Activated T-cell treated with anti-CD3 and anti-CD28 coated beads for 1 hour (primary cell): ENCODE results near the gene CFAP61.

Experiments
- DNase-seq: peaks from one replicate; pipeline ENCODE4 v3.0.0-alpha.2; 2020; ENCODE audit warnings: low read depth

CFAP61 gene

DNA sequence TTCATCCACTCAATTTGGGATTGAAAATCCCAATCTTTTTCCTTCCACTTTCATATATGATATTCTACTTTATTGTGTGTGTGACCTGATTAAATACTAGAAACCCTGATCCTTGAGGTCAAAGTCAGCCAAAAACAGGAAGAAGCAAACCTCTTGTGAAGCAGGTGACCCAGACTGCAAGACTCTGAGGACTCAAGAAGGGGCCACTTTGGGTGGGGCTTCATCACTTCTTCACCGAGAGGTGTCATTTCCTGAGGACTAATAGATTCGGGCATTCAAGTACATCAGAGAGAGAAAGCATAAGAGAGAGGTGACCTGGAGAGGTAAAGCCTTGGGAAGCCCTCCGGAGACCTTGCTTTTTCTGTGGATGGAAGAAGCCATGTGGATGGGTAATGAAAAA lies 129.0 kb downstream of the CFAP61 start:
- no peak for DNase-seq

DNA sequence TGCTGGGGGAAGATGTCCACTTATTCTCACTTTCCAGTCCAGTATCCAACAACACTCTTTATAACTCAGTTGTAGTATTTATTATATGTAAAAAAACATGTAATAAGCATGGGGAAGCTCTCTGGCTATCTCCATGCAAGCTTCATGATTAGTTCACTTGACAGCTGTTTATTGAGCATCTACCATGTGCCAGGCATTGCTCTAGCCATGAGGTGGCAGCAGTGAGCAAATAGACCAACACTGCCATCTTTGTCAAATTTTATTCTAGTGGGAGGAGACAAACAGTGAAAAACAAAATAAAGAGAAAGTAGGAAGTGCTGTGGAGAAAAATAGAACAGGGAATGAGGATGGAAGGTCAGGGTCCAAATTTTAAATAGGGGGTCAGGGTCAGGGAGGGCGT lies 131.8 kb downstream of the CFAP61 start:
- DNase-seq, result no peak

DNA sequence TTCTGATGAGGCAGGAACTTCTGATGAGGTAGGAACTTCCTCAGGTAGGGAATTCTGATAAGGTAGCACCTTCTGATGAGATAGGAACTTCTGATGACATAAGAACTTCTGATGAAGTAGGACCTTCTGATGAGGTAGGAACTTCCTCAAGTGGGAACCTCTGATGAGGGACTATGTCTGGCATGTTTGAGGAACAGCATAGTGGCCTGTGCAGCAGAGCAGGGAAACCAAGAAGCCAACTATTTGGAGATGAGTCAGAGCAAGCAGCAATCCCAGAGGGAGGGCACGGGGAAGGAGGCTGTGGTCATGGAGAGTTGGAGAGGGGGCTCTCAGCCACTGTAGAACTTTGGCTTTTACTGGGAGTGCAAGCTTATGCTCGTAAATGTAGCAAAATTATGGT lies 132.4 kb downstream of the CFAP61 start:
- DNase-seq, result no peak

DNA sequence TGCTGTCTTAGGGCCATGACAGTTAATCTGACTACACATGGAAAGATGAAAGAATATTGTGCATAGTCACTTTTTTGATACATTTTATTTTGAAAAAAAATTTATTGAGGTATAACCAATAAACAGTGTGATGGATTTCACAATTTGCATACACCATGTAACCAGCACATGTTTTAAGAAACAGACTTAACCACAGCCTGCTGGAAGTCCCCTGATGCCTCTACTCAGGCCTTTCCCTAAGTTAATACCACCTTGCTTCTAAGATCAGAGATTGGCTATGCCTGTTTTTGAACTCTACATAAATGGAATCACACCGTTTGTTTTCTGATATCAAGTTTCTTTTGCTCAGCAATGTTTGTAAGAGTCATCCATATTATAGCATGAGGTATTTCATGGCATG lies 136.3 kb downstream of the CFAP61 start:
- DNase-seq, result no peak

DNA sequence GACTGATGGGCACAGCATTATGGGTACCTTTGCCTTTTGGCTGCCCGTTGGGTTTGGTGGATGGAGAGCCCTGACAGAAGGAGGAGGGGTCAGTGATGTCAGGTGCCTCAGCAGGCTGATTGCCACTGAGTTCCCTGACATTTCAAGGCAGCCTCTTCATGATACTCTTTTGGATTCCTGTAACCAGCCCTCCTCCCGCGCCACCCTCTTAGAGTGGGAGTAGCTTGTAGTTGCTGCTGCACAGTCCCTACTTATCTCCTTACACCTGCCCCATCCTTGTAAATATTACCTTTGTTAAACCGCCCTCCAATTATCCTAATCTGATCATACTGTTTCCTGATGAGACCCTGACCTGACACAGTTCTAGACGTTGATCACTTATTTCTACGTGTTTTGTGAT lies 140.0 kb downstream of the CFAP61 start:
- DNase-seq, result no peak

DNA sequence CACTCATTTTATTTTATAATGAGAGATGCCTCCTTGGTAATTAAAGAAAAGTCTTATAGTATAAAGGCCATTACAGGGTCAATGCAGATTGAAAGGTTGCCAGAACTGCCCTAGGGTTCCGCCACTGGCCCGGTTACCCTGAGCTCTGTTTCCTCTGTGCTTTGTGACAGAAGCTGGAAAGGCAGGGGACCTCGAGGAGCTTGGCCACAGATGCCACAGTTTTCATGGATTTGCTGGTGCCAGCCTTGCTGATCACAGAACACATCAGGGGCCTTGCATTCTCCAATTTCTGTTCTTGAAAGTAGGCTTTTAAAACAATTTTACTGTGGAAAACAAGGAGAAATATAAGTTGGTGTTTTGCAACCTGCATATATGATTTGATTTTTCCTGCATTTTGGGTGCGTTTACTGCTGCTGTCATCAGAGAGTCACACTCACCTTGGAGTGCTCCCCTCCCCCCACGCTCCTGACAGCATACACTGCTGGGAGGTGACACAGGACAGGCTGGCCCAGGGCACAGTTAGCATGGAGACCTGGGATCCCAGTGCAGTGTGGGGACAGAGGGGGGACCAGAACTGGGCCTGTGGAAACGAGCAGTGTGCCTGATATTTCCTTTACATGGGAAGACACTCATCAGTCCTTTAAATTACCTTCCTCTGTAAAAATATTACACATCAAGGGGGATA lies 142.8 kb downstream of the CFAP61 start:
- no peak for DNase-seq

DNA sequence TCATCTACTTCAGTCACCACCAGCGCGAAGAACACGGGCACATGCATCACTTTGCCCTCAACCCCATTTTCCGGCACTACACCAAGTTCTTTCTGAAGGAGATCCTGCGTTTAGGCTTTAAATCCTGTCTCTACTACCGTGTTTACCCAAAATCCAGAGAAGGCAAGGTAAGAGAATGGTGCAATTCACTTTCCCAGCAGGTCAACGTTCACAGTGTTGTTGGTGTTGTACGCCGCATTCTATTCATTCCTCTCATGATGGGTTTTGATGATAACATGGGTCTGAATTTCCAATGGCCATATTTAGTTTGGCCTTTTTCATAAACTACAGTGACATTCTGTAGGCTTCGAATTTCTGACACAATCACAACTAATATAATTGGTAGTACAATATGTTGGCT lies 144.3 kb downstream of the CFAP61 start:
- no peak for DNase-seq

DNA sequence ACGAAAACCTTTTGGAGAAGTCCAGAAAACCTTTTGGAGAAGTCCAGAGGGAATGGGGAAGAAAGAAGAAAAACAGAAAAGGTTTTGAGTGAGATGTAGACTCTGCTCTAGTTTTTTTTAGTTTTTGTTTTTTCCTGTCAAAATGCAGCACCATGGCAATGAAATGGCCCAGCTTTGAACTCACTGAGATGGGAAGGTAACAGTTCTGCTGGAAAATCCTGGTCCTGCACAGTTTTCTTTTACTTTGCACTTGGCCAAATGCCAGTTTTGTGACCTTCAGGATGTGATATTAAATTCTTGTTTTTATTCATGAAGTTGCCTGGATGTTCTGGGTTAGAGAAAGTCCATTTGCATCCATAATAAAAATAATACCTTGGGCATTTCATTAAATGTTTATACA lies 145.7 kb downstream of the CFAP61 start:
- DNase-seq, result no peak

DNA sequence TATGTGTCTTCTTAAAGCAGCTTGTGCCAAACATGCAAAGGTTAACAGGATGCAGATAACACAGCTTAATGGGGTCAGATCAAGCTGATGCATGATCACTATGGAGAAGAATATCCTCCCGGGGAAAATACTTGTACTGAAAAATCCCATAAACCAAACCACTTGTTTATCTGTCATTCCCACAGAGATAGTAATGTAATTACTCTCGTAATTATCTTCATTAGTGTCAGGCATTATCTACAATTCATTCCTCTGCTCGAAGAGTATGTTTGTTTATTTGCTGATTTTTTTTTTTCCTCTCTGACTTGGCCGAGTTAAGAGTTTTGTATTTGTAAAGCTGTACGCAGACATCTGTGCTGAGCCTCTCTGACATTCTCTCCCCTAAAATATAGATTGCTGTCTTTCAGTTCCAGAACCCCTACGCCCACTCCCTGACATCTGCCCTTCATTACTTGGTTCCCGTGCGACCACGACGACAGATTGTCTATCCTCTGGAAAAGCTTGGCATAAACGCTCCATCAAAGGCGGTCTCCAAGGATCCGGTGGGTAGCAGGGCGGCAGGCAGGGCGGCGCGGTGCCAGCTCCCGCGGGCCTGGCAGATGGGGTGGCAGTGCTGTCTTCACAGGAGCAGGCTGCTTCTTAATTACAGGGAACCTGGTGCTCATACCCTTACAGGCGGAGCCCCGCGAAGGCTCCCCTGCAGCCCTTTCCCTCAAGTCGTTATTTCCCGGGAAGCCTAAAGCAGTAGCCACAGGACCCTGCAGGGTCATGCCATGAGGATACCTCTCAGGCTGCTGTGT lies 147.2 kb downstream of the CFAP61 start:
- no peak for DNase-seq

DNA sequence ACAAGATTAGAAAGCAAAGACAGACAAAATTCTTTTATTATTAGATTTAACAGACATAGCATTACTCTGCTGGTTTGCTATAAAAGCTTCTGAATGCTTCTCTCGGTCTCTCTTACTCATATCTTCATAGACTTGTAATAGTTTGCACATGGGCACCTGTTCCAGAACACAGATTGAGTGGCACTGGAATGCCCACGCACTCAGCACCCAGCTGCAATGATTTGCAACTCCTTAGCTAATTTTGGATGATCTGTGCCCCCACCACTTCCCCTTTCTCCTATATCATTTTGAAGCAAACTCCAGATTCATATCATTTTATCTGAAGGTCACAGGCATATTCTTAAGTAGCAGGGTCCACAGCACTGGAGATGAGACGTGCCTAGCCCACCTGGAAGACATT lies 148.8 kb downstream of the CFAP61 start:
- no peak for DNase-seq

DNA sequence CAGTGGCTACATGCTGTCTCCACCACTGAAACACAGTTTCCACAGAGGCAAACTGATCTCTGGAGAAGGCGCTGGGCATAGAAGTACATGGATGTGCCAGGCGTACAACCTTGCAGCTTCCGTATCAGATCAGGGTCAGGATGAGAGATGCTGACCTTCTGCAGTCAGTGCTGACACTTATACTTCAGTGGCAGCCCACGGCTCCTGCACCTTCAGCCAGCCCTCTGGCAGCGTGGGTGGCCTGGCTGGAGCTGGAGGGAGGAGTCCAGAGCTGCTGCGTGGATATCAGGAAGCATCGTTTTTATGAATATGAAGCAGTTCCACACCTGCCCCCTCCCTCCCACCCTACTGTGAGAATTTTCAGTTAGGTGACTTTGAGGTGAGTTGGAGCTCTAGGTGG lies 149.3 kb downstream of the CFAP61 start:
- no peak for DNase-seq

DNA sequence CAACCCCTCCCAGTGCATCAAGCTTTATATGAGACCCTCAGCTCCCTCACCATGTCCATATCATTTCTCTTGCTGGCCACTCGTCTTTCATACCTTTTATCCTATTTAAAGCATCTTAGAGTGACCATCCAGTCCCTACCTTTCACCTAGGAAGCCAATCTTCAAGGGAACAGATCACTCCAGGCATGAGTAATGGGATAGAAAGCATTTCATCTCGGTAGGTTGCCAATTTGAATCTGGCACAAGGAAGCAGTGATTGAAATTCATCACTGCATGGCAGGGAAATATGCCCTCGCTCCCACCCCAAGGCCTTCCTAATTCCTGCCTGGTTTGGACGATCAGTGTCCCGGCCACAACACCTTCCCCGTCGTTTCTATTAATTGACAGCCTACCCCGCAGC lies 150.4 kb downstream of the CFAP61 start:
- no peak for DNase-seq

DNA sequence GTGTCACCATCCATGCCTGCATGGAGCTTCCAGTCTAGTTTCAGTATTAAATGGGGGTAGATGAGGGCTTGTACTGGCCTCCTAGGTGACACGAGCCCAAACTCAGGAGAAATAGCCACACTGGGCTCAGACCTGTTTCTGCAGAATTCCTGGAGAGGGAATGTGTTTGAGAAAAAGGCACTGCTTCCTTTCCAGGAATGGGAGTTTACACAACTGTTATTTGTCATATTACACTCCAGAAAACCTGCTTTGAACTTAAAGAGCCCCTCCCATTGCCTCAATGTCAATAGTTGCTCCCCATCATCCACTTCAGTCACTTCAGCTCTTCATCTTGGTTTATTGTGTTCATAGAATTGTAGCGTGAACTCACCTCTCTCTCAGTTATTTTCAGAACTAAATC lies 151.5 kb downstream of the CFAP61 start:
- no peak for DNase-seq

DNA sequence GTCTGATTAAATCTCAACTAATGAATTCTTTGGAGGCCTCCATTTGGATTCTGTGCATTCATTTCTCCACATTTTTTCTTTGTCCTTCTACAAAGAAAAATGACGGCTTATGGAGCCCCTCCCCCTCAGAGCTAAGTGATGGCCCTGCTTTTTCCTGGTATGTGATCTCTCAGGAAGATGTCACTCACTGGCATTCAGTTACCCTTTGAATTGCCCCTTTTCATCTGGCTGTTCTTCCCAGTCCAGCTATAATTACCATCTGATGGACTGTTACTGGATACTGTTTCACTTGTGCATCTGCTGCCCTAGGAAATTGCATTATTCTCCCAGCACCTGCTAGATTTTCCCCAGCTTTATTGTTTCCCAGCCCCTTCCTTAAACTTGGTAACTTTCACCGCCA lies 151.9 kb downstream of the CFAP61 start:
- no peak for DNase-seq

DNA sequence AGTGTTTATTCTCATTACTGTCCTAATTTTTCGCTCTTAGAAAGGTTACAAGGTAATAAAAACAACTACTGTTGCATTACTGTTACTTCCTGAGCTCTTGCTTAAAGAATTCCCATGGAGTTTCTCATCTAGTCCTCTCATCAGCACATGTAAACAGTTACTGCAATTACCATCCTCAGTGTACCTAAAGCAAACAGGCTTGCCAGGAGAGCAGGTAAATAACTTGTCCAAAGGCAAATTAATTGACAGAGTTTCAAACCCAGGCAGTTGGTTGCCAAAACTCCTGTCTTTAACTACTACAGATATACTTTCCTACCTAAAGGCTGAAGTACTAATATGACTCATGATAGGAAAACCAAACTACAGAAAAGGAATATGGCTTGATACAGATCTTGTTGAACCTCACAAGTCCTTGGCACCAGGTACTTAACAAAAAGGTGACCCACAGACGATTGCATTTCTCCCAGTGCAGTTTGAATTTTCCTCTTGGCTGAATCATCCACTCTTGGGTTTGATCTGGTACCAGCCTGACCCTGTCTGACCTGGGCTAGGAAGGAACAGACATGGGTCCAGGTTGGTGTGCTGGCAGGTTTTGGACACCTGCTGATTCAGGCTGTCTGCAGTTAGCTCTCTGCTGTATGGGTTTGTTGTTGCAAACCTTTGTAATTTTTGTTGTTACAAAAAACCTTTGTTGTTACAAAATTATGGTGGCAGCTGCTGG lies 153.0 kb downstream of the CFAP61 start:
- no peak for DNase-seq

DNA sequence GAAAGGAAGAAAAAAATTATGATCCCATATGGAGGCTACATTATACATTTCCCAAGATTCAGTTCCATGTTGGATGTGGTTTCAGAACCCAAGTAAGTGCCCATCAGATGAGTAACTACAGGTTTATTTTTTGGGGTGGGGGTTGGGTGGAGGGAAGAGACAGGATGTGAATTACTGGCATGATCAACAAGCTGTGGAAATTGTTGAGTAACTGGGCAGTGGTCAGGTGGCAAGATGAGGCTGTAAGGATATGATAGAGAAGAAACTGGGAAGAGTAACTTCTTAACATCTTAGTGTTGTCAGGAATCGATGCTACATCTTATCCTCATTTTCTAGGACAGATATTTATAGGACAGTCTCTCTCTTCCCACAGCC lies 153.5 kb downstream of the CFAP61 start:
- no peak for DNase-seq

DNA sequence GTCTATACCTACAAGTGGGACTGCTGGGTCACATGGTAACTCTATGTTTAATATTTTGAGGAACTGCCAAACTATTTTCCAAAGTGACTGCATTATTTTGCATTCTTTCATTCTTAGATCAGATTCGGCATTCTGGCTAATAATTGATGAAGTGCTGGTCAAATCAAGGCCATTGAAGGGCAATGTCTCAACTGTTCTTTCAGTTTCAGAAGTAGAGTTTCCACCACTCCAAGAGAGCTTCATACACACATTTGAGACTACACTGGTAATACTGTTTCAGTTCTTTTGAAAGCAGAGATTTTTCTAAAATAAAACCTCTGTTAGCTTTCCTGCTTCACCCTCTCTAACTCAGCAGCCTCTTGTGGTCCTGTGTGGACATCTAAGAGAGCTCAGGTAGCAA lies 154.5 kb downstream of the CFAP61 start:
- DNase-seq, result no peak

DNA sequence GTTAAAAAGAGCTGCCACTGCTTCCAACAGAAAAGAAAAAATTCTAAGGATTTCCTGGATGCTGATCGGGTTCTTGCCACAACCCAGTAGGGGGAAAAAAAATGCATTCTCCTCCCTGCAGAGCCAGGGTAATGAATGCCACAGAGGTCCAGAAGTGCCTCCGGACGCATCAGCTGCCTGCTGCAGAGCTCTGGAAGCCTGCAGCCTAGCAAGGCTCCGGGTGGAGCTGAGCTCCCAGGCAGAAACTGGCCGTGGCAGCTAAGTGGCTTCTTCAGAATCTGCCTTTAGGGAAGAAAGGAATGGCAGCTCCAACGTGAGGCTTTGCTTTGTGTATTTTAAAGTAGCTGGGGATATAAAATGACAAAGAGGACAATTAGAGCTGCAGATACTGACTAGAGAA lies 155.0 kb downstream of the CFAP61 start:
- DNase-seq, result no peak

DNA sequence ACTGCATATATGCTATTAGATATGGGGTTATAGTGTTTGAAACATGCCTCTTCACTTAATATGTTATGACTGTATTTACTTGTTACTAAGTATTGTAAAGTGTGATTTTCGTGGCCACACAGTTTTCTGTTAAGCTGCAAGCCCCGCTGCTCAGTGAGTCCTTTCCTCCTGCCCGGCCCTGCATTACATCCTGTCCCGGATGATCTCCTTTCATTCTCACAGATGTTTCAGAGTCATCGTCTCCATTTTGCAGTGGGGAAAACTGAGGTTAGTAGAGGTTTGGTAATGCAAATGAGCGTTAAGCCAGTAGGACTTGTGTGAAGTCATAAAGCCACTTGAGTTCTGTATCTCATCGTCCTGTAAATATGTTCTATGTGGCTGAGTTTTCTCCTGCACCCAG lies 155.5 kb downstream of the CFAP61 start:
- DNase-seq, result no peak

DNA sequence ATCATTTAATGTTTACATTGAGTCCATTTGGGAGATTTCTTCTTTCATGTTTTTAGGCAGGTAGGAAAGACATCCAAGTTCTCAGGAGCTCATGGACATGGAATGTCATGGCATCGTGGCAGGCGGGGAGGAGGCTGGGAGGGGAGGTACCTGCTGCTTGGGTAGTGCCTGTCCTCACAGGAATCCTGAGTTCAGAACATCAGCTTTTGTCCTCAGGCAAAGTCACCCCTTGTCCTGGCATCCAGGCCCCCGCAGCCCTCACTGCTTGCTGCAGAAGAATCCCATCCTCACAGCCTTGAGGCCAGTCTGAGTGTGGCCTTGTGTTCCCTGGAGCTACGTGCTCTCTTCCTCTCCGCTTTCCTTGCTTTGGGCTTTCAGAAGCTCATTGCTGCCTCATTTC lies 157.4 kb downstream of the CFAP61 start:
- DNase-seq, result no peak

DNA sequence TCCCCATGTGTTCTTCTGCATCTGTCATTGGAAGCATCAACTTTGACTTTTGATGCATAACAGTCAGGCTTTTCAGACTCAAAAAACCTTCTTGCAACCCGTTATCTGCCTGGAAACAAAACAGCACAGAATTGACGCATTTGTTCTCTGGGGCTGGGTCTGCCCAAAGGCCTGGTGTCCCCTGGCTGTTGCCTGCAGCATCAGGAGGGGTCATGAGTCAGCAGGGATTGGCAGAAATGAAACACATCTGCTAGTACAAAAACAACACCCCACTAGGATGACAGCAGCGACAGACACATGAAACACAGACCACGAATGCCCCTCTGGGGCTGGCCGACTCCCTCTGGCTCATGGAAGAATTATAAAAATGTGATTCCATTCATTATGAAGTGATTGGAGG lies 158.0 kb downstream of the CFAP61 start:
- no peak for DNase-seq

DNA sequence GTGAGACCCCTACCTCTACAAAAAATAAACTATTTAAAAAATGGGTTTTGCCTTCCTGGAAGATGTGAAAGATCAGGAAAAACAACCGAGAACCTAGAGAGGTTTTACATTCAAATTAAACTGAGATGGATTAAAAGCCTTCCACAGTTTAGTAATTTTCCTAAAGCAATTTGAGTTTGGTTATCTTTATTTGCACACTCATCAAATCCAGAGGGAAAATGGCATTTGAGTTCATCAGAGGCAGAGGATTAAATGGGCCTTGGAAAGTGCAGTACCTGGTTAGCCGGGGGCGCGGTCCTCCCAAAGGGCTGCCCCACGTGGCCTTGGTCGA lies 158.6 kb downstream of the CFAP61 start:
- DNase-seq, result no peak

DNA sequence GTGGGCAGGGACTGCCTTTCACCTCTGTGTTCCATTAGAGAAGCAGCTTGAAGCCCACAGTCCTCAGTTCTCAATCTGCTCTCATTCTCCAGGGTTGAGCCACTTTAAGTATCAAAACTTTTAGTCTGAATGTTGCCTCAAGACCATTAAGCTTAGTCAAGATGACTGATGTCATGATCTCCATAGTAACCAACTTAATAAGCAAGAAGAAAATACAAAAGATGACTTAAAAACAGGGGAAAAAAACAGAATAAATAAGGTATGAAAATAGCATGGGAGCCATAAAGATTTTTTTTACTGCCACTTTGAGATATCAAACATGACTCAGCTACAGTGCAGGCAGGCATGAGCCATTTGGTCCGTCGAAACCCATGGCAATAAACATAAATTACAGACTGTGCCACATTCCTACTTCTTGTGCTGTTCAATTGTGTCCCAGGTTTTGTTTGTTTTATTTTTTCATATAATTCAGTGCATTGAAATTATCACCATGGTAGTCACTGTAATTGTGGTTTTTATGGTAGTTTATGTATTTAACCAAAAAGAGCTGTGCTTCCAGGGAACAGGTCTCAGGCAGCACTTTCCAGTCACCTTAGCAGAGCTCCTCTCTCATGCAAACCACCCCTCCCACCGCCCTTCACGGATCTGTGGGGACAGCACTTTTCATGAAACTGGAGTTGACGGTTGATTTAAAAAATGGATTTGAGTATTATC lies 159.1 kb downstream of the CFAP61 start:
- DNase-seq, result no peak
